GM21825 (cell line): ENCODE data around the gene NRP2.

Experiments used
- ATAC-seq: cut with Tn5 transposase; IDR thresholded peaks from one replicate; pipeline ENCODE4 v1.9.1; 2021; ENCODE audit warnings: mild to moderate bottlenecking, moderate library complexity; ENCODE audit not compliant: unreplicated experiment

The NRP2 gene

GRCh38 chr2:205686783-205687640 lies 4.7 kb downstream of the NRP2 start:
- ATAC-seq: no peak

GRCh38 chr2:205687641-205687956 lies 5.3 kb downstream of the NRP2 start:
- ATAC-seq: no peak

- no peak for ATAC-seq
Observed at GRCh38 chr2:205688417-205689200, 6.3 kb downstream of the NRP2 start.

GRCh38 chr2:205689820-205690219 lies 7.5 kb downstream of the NRP2 start:
- ATAC-seq: no peak

- no peak for ATAC-seq
Observed at GRCh38 chr2:205692104-205692503, 9.8 kb downstream of the NRP2 start.

GRCh38 chr2:205694256-205694655 lies 12.0 kb downstream of the NRP2 start:
- no peak for ATAC-seq

- no peak for ATAC-seq
Observed at GRCh38 chr2:205695460-205695991, 13.2 kb downstream of the NRP2 start.

GRCh38 chr2:205696331-205696926 lies 14.1 kb downstream of the NRP2 start:
- ATAC-seq: no peak

GRCh38 chr2:205696927-205697441 lies 14.7 kb downstream of the NRP2 start:
- ATAC-seq: no peak

- no peak for ATAC-seq
Observed at GRCh38 chr2:205698286-205699268, 16.3 kb downstream of the NRP2 start.

GRCh38 chr2:205699515-205700289 lies 17.4 kb downstream of the NRP2 start:
- ATAC-seq: no peak

- peak; percentile 74 for ATAC-seq
Observed at GRCh38 chr2:205700331-205701132, 18.2 kb downstream of the NRP2 start.

GRCh38 chr2:205701509-205701908 lies 19.2 kb downstream of the NRP2 start:
- ATAC-seq: no peak

- ATAC-seq: no peak
Observed at GRCh38 chr2:205702576-205702975, 20.3 kb downstream of the NRP2 start.

GRCh38 chr2:205703471-205704126 lies 21.3 kb downstream of the NRP2 start:
- ATAC-seq: no peak

- ATAC-seq: no peak
Observed at GRCh38 chr2:205704127-205704741, 21.9 kb downstream of the NRP2 start.

- ATAC-seq: no peak
Observed at GRCh38 chr2:205705511-205706349, 23.4 kb downstream of the NRP2 start.
